Nephron (organoid): ENCODE data around the gene THAP9.
"Not testable (repeated sequence)": the region's sequence is repeated elsewhere in the genome, so short reads cannot be mapped to it uniquely, and the experiment has no call there.

ENCODE experiments used
- H3K27ac Mint-ChIP-seq, 3 experiments: 2 replicates each; pipeline ENCODE4 v1.8.0; 2020; ENCODE audit warnings: mixed read lengths in 3 of 3, mild to moderate bottlenecking in 2 of 3, moderate library complexity in 1 of 3
- H3K27me3 Mint-ChIP-seq: 2 replicates; pipeline ENCODE4 v1.8.0; 2021; ENCODE audit warnings: low read depth, mild to moderate bottlenecking, moderate library complexity, mixed read lengths
- H3K36me3 Mint-ChIP-seq: 2 replicates; pipeline ENCODE4 v1.8.0; 2020; ENCODE audit warnings: low read depth, mixed read lengths
- H3K4me1 Mint-ChIP-seq: 2 replicates; pipeline ENCODE4 v1.8.0; 2020; ENCODE audit warnings: mixed read lengths
- H3K4me3 Mint-ChIP-seq, 3 experiments: 2 replicates each; pipeline ENCODE4 v1.8.0; 2020; ENCODE audit warnings: mild to moderate bottlenecking in 3 of 3, mixed read lengths in 3 of 3, moderate library complexity in 2 of 3
- H3K9me3 Mint-ChIP-seq: 2 replicates; pipeline ENCODE4 v1.8.0; 2020; ENCODE audit warnings: mixed read lengths
- CTCF ChIP-seq, 3 experiments: fragments of 200-600 bp; sonication (generic); IDR thresholded peaks; one replicate each; pipeline ENCODE4 v1.5.0; 2021; ENCODE audit warnings: antibody characterized with exemption in 3 of 3; ENCODE audit not compliant: unreplicated experiment in 3 of 3

The THAP9 gene

GRCh38 chr4:82909326-82909725 is 8.8 kb downstream of the THAP9 start:
- Mint-ChIP-seq H3K27me3 (no peaks in the 10 kb centered on the region), H3K4me3 (no peak overlapping the region), H3K9me3 (no peaks in the 10 kb centered on the region), H3K27ac (no peak overlapping the region), H3K36me3 (peaks cover 38% of the 10 kb centered on the region), H3K4me1 (no peaks in the 10 kb centered on the region)
- no peak for TF ChIP-seq CTCF (IDR thresholded peaks at IDR 0.05; ENCODE audit: unreplicated experiment in 3 of 3)

DNA sequence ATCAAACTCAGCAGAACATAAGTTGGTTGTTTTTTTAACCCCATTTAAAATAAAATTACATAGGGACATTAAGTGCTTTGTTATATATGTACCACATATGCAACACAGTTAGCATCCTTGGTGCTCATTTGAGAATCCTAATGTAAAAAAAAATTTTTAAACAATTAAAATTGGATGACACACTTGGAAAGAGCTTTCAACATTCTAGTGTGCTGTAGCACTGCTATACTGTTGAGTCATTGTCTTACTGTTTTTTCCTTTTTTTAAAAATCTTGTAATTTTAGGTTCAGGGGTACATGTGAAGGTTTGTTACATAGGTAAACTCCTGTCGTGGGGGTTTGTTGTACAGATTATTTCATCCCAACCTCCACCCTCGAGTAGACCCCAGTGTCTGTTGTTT is 12.8 kb downstream of the THAP9 start:
- peaks cover 38% of the 10 kb centered on the region for H3K36me3 Mint-ChIP-seq
- H3K27ac Mint-ChIP-seq = no peak overlapping the region
- no peaks in the 10 kb centered on the region for H3K4me1 Mint-ChIP-seq
- no peaks in the 10 kb centered on the region for H3K9me3 Mint-ChIP-seq
- H3K27me3 Mint-ChIP-seq = no peaks in the 10 kb centered on the region
- H3K4me3 Mint-ChIP-seq = no peak overlapping the region
- TF ChIP-seq CTCF (IDR thresholded peaks at IDR 0.05; ENCODE audit: unreplicated experiment in 3 of 3) = no peak

DNA sequence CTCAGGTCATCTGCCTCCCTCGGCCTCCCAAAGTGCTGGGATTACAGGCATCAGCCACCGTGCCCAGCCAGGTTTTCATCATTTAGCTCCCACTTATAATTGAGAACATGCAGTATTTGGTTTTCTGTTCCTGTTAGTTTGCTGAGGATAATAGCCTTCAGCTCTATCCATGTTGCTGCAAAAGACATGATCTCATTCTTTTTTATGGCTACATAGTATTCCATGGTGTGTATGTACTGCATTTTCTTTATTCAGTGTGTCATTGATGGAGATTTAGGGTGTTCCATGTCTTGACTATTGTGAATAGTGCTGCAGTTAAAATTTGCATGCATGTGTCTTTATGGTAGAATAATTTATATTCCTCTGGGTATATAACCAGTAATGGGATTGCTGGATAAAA is 13.4 kb downstream of the THAP9 start:
- not testable (repeated sequence) for H3K4me3 Mint-ChIP-seq, H3K4me1 Mint-ChIP-seq, H3K27ac Mint-ChIP-seq, H3K9me3 Mint-ChIP-seq, H3K27me3 Mint-ChIP-seq
- H3K36me3 Mint-ChIP-seq = peaks cover 40% of the 10 kb centered on the region

GRCh38 chr4:82918091-82918490 is 17.6 kb downstream of the THAP9 start:
- H3K36me3 Mint-ChIP-seq = peaks cover 22% of the 10 kb centered on the region
- no peaks in the 10 kb centered on the region for H3K9me3 Mint-ChIP-seq
- H3K27me3 Mint-ChIP-seq = no peaks in the 10 kb centered on the region
- no peak overlapping the region for H3K4me3 Mint-ChIP-seq
- H3K4me1 Mint-ChIP-seq = no peaks in the 10 kb centered on the region
- no peak for TF ChIP-seq CTCF (IDR thresholded peaks at IDR 0.05; ENCODE audit: unreplicated experiment in 3 of 3)
- no peak overlapping the region for H3K27ac Mint-ChIP-seq

DNA sequence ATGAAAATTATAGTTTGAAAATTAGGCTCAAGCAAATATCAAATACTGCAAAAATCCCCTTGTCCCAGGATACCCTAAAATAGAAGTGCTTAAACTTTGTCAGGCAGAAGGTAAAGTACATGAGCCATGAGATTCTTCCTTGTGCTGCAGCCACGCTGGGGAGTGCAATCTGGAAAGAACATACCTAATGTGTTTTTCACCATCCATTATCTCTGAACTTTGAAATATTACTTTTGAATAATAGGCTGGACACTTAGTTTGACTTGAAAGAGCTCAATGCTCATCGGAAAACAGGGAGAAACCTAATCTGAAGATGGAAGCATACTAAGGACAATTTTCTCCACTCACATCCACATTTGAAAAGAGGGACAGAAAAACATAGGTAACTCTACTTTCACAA is 18.9 kb downstream of the THAP9 start:
- no peaks in the 10 kb centered on the region for H3K4me1 Mint-ChIP-seq
- no peaks in the 10 kb centered on the region for H3K9me3 Mint-ChIP-seq
- H3K27ac Mint-ChIP-seq = no peak overlapping the region
- no peak for TF ChIP-seq CTCF (IDR thresholded peaks at IDR 0.05; ENCODE audit: unreplicated experiment in 3 of 3)
- no peak overlapping the region for H3K4me3 Mint-ChIP-seq
- no peaks in the 10 kb centered on the region for H3K27me3 Mint-ChIP-seq
- peaks cover 14% of the 10 kb centered on the region for H3K36me3 Mint-ChIP-seq

DNA sequence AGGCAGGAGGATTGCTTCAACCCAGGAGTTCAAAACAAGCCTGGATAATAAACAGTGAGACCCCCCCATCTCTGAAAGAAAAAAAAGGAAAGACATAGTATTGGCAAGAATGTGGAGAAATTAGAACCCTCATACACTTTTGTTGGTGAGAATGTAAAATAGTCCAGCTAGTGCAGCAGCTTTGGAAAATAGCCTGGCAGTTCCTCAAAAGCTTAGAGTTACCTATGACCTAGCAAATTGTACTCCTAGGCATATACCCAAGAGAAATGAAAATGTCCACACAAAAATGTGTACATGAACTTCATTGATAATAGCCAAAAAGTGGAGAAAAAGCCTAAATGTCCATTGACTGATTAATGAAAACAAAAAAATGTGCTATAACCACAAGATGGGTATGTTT is 21.3 kb downstream of the THAP9 start:
- H3K4me1 Mint-ChIP-seq = no peaks in the 10 kb centered on the region
- no peak for TF ChIP-seq CTCF (IDR thresholded peaks at IDR 0.05; ENCODE audit: unreplicated experiment in 3 of 3)
- H3K36me3 Mint-ChIP-seq = peaks cover 14% of the 10 kb centered on the region
- no peak overlapping the region for H3K4me3 Mint-ChIP-seq
- H3K9me3 Mint-ChIP-seq = no peaks in the 10 kb centered on the region
- H3K27me3 Mint-ChIP-seq = no peaks in the 10 kb centered on the region
- H3K27ac Mint-ChIP-seq = no peak overlapping the region
